ENCODE data around the gene LPCAT4. TPM values are rescaled to one million over a fixed set of nuclear protein-coding genes. Genes with fewer than 3 reads are reported as not detected.

Gene LPCAT4
- total RNA-seq, 1 donor, result 19.9 TPM

DNA sequence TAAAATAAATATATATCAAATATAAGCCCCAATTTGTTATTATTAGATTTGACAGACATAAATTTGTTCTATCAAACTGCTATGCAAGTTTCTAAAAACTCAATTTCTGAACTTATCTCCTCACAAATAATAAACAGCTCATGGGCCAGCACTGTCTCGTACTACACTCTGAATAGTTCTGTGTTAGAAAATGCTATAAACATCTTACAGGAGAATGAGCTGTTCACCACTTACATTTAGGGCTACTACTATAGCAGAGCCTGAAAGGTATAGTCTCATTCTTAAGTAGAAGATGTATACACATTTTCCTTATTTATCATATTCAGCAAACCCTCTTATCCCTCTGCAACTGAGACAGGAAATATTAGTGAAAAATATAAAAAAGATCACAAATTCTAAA lies 42.1 kb downstream of the LPCAT4 start:
- TF ChIP-seq, protein P1, sequence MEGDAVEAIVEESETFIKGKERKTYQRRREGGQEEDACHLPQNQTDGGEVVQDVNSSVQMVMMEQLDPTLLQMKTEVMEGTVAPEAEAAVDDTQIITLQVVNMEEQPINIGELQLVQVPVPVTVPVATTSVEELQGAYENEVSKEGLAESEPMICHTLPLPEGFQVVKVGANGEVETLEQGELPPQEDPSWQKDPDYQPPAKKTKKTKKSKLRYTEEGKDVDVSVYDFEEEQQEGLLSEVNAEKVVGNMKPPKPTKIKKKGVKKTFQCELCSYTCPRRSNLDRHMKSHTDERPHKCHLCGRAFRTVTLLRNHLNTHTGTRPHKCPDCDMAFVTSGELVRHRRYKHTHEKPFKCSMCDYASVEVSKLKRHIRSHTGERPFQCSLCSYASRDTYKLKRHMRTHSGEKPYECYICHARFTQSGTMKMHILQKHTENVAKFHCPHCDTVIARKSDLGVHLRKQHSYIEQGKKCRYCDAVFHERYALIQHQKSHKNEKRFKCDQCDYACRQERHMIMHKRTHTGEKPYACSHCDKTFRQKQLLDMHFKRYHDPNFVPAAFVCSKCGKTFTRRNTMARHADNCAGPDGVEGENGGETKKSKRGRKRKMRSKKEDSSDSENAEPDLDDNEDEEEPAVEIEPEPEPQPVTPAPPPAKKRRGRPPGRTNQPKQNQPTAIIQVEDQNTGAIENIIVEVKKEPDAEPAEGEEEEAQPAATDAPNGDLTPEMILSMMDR (IDR thresholded peaks at IDR 0.05; ENCODE audit: insufficient read depth, low read depth, low read length), result no peak
- no peak overlapping the region for H3K4me3 ChIP-seq (ENCODE audit: low read depth, low read length)
- no peak for DNase-seq (ENCODE audit: low read depth)

DNA sequence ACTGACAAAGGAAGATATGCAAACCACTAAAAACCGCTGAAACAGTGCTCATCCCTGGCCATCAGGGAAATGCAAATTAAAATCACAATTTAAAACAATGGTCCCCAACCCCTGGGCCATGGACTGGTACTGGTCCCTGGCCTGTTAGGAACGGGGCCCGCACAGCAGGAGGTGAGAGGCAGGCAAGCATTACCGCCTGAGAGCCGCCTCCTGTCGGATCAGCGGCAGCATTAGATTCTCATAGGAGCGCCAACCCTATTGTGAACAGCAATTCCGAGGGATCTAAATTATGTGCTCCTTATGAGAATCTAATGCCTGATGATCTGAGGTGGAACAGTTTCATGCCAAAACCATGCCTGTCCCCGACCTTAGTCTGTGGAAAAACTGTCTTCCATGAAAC lies 43.8 kb downstream of the LPCAT4 start:
- TF ChIP-seq, protein P1 (IDR thresholded peaks at IDR 0.05; ENCODE audit: insufficient read depth, low read depth, low read length), result no peak
- no peak for DNase-seq (ENCODE audit: low read depth)
- H3K4me3 ChIP-seq (ENCODE audit: low read depth, low read length), result no peak overlapping the region

DNA sequence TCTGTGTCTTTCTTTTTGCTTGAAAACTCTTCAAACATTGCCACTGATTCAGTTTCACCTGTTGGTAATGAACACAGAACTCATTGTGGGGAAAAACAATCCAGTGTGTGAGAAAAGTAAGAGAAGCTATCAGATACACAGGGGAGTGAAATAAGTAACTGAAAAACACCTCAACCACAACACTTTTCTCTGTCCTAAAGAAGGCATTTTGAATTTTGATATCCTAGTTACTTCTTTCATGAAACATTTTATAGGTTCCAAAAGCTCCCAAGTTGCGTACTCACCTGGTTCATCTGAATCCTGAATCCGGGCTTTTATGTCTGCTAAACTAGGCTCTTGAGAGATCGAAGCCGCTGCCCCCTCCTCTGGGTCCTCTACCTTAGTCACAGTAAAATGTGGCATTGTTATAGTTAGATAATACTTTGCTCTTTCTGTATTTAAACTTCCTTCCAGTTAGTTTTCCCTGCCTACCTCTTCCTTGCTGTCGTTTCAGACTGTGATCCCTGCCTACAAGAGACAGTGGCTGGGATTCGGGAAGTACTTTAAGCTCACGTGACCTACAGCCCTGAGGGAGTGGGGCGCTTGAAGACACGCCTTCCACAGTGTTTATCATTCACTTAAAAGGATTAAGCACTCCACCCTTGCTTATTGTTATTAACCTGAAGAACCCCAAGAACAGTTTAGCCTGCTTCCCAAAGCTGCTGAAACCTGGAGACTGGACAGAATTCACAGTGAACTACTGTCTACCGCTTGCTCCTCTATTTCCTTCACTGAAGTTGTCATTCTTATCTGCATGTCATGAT lies 48.5 kb downstream of the LPCAT4 start:
- peak overlapping the region; percentile 57 for H3K4me3 ChIP-seq (ENCODE audit: low read depth, low read length)
- peak; percentile 81 for DNase-seq (ENCODE audit: low read depth)
- TF ChIP-seq, protein P1 (IDR thresholded peaks at IDR 0.05; ENCODE audit: insufficient read depth, low read depth, low read length), result no peak

DNA sequence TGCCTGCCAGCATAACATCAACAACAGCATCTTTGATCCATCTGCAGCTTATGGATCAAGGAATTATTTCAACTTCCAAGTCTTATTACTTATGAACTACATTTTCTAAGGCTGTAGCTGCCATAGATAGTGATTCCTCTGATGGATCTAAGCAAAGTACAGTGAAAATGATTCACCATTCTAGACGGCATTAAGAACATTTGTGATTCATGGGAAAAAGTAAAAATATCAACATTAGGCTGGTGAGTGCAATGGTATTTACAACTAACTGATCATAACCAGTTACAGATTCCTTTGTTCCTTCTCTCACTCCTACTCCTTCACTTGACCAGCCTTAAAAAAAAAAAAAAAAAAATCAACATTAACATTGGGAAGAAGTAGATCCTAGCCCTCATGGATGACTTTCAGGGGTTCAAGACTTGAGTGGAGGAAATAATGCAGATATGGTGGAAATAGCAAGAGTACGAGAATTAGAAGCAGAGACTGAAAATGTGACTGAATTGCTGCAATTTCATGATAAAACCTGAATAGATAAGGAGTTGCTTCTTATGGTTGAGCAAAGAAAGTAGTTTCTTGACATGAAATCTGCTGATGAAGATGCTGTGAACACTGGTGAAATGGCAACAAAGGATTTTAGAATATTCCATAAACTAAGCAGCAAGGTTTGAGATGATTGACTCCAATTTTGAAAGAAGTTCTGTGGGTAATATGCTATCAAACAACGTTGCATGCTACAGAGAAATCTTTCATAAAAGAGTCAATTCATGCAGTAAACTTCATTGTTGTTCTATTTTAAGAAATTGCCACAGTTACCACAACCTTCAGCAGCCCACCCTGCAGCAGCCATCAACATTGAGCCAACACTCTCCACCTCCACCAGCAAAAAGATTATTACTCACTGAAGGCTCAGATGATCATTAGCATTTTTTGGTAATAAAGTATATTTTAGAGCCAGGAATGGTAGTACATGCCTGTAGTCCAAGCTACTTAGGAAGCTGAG lies 52.2 kb downstream of the LPCAT4 start:
- no peak overlapping the region for H3K4me3 ChIP-seq (ENCODE audit: low read depth, low read length)
- TF ChIP-seq, protein P1 (IDR thresholded peaks at IDR 0.05; ENCODE audit: insufficient read depth, low read depth, low read length), result no peak
- peak; percentile 26 for DNase-seq (ENCODE audit: low read depth)

DNA sequence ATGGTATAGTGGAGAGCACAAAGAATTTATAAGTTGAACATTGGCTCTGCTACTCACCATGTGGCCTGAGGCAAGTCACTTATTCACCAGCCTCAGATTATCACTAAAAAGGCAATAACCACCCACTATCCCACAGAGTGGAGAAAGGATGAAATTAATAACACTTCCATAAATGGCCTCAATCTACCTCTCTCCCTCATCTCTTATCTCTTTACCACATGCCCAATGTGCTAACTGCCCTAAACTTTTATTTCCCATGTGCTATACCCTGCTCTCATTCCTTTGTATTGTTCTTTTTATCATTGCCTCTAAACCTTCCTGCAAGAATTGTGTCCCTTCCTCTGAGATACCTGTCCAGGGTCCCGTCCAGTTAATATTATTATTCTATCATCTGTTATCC lies 55.4 kb downstream of the LPCAT4 start:
- no peak for DNase-seq (ENCODE audit: low read depth)
- H3K4me3 ChIP-seq (ENCODE audit: low read depth, low read length), result no peak overlapping the region
- TF ChIP-seq, protein P1 (IDR thresholded peaks at IDR 0.05; ENCODE audit: insufficient read depth, low read depth, low read length), result no peak

Small RNA genes within 50 kb of the gene (small RNA-seq; reads per million reads assigned to genes)
- not detected for gene MIR1233-1
- not detected for gene RF00019

Other genes starting within 250 kb of the LPCAT4 start
- gene KATNBL1, start 157.1 kb downstream of the LPCAT4 start, total RNA-seq, result 53.8 and 70.4 TPM in 2 replicates
- gene EMC4, start 142.2 kb downstream of the LPCAT4 start, total RNA-seq, result 120 and 149 TPM in 2 replicates
- 12.5 and 12.6 TPM in 2 replicates for gene SLC12A6, start 29.4 kb downstream of the LPCAT4 start, total RNA-seq
- gene NOP10, start 24.1 kb downstream of the LPCAT4 start, total RNA-seq, result 190 and 201 TPM in 2 replicates
- gene NUTM1, start 23.9 kb downstream of the LPCAT4 start, total RNA-seq, result not detected in 2 replicates
- gene GOLGA8A, start 70.6 kb upstream of the LPCAT4 start, total RNA-seq, result 11.2 and 18.0 TPM in 2 replicates
- 32.9 and 33.7 TPM in 2 replicates for gene GOLGA8B, start 216.5 kb upstream of the LPCAT4 start, total RNA-seq